Medulla oblongata (tissue), 1 donor: ENCODE measurements around the gene CNTNAP2.
A peak's percentile ranks its signal among the peaks of the same experiment; 100 is the strongest.

Experiments used
- DNase-seq: peaks from one replicate; pipeline ENCODE4 v3.0.0-alpha.2; 2015; ENCODE audit errors: extremely low spot score

The CNTNAP2 gene

DNA sequence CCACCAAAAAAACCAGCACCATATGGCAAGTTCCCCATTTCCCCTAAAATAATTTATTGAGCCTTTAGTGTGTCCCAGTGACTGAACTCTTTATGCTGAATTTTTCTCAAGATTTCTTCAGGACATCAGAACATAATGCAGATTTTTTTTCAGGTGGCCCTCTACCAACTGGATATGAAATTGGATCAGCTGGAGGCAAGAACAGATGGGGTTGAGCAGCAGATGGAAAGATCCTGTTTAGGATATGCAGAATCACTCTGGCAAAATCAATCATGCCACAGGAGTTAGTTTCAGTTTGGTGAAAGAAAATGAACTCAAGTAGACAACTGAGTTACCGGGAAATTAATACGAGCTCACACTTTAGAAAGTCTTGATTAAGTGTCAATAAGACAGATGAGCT lies 1712.4 kb downstream of the CNTNAP2 start:
- no peak for DNase-seq

DNA sequence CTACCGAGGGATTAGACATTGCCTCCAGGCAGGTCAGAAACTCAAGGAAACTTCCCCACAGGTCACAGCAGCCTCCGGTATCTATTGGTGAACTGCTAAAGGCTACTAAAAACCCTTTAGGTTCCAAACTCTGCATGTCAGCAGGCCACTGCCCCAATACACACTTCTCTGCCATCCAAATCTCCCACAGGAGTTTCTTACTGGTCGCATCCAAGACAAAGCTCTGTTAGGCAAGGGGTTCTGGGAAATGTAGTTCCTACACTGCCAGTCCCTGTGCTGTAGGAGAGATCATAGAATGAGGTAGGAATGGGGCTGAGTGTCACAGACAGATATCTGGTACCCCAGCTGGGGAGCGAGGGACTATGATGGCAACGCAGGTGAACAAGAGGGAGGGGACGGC lies 1717.0 kb downstream of the CNTNAP2 start:
- DNase-seq: peak; percentile 15

DNA sequence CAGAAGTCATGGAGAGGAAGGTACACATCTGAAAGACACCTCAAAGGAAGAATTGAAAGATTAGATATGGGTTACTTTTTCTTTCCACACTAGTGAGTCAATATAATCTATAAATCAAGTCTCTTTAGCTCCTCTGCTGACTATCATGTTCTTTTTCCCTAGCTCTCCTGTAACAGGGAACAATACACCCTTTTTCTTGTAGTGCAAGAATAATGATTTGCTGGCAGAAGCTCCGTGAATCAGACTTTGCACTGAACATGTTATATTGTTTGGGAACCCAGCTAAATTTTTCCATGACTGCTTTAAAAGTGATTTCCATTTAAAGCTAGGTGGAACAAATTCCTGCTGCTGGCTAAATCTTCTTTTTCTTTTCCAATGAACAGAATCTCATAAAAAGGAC lies 1717.4 kb downstream of the CNTNAP2 start:
- DNase-seq: peak; percentile 53

DNA sequence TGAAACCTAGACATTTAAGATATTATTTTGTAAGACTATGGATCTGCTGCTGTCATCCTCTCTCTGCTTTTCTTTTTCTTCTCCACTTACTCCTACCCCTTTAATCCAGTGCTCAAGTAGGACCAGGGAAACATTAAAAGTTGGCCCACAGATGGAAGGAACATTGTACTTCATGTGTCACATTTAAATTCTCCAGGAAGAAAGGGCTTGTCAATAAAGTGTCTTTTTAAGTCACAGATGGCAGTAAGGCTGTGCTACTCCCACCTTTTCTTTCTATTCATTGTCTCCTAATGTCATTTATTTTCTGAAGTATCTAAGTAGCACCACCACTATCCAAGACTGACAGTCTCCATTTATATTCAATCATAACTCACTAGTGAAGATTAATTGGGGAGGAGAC lies 1736.2 kb downstream of the CNTNAP2 start:
- no peak for DNase-seq

DNA sequence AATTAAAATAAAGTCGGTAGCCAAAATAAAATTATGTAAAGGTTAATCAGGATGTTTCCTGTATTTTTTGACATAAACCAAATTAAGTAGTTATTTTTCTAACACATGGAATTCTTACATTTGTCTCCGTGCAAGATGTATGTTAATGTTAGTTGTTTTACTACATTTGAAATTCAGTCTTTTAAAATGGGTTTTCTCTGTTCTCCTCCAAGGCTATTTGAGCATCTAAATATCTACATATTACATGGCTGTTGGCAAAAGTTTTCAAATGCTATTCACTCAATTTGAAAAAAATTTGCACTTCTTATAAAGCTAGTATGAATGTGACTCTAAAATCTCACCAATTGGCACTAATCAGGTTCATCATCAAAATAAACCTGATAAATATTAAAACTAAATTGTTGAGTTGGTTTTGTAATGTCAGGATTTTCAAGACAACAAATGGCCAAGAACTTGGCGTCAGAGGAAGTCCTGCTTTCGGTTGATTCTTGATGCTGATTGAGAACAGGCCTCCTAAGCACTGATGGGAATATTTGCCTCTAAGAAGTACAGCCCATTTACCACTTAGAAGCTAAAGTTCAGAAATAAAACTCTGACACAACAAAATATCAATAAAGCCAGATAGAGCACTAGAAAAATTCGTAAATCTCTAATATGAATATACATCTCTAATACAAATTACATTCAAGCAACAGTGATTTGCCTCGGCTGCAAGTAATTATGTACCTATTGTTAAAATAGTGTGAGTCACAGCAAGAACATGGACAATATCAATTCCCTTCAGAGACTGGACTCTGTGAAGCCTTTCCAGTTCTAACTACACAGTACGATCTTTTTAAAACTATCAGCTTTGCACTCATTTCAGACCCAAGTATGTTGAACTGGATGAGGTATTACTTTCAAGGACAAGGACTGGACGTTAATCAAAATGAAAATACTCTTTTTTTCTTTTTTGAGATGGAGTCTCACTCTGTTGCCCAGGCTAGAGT lies 1740.8 kb downstream of the CNTNAP2 start:
- DNase-seq: no peak

DNA sequence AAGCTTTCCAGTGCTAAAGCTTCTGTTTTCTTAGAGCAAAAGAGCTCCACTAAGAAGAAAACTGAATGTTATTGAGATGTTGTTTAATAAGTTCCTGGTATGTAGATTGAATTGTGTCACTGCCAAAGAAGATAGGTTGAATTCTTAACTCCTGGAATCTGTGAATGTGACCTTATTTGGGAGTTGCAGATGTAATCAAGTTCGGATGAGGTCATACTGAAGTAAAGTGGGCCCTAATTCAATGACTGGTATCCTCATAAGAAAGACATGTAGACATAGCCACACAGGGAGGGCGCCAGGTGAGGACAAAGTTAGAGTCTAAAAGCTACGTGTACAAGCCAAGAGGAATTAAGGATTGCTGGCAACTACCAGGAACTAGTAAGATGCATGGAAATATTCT lies 1741.8 kb downstream of the CNTNAP2 start:
- no peak for DNase-seq

DNA sequence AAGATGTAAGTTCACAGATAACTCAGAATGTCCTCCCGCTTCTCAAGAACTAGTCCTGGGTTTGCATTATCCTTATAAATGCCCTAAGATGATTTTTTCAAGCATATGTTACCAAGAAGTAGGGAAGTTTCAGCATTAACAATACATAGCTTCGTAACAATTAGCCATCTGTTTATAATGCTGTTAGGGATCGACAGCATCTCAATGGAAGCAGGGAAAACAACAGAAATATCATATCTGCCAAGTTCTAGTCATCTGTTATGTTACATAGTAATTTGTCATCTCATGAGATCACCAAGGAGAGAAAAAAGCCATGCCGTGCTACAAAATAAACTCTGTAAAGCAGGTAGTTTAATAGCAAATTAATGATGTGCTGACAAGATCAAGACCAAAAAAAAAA lies 1742.4 kb downstream of the CNTNAP2 start:
- no peak for DNase-seq

DNA sequence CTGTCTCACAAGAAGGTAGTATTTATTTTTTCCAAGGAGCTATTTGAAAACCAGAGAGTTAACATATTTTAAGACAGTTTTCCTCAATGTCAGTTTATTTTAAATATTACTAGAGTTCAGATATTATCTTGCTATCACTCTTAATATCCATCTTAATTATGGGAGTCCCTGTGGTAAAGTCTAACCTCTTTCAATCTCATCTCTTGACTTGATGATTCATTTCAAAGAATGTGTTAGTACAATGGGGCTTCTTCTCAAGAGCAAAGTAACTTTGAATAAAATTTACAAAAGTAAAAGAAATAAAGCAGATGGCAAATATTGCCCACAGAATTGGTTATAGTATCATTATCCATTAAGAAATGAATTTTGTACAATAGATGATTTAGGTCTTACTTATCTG lies 1742.9 kb downstream of the CNTNAP2 start:
- no peak for DNase-seq

DNA sequence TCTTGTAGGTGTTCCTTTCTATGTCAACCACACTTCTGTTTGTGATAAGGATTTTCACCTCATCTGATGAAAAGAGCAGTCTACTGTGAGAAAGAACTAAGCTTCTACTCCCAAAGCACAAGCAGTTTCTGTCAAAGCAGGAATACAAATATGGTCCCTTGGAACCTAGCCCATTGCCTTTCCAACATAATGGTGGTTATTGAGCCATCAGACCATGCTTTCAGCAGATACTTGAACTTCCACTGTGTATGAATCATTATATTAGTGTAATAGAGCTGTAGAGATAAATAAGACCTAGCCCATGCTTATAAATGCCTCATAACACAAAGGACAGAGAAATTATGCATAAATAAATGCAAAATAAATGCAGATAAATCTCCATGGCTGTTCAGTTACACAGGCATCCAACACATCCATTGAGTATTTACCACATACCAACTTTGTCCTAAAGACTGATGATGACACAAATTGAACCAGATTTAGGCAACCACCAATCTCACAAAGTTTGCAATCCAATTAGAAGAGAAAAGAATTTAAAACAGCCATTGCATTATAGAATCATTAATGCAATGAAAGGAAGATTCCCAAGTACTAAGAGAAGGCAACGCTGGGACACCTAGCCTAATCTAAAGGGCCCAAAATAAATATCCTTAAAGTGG lies 1744.6 kb downstream of the CNTNAP2 start:
- DNase-seq: peak; percentile 54

DNA sequence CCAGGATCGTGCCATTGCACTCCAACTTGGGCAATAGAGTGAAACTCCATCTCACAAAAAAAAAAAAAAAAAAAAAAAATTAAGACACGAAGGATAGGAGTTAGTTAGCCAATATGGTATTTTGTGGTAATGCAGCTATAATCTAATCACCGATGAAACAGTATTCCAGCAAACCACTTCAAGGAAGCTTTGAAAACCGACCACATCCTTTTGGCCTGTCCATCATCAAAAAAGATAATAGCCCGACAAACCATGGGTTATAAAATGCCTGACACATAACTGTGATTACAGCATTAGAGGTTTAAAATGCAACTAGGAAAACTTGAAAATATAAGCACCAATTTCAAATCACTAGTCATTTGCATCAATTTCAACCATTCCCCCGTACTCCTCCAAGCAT lies 1745.3 kb downstream of the CNTNAP2 start:
- DNase-seq: no peak

DNA sequence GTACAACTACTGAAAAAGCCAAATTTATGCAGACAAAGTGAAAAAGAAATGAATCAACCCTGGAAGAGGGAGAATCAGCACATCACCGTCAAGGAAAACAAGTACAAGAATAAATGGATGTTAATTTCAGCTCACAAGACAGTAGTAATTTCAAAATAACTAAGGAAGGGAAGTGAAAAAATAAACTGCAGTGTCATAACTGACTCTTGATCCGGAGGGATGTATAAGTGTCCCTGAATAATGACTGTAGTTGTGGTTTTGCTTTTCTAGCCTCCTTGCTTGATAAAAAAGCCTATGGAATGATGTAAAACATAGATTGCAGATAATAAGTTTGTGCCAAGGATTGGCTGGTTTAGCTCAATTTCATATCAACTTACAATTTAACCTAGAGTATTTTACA lies 1752.9 kb downstream of the CNTNAP2 start:
- DNase-seq: no peak

DNA sequence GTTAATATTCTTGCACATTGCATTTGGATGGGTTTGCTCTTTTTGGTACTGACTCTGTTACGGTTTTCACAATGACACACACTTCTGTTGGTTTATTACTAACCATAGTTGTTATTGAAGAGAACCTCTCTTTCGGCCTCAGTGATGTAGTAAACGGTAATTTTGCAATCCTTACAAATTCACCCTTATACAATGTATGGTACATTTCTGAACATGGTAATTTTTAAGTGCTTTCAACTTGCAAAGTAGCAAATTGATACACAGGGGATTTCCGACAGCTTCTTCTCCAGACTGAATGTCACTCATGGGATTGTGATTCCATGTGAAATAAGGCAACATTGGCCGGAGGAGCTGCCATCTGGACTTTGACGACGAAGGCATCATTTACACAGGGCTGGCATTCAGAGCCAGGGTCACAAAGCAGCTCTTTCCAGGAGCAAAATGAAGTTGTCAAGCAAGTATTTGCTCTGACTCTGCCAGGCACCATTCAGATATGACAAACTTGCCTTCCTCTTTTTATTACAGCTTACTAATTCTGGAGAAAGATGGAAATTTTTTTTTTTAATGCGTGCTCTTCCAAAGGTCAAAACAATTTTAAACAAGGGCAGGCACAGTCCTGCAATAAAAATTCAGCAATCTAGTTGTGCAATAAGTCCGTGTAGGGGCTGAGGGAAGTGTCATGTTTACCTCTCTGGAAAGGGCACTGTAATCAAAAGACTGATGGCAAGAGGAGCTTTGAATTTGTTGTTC lies 1762.5 kb downstream of the CNTNAP2 start:
- DNase-seq: peak; percentile 74

DNA sequence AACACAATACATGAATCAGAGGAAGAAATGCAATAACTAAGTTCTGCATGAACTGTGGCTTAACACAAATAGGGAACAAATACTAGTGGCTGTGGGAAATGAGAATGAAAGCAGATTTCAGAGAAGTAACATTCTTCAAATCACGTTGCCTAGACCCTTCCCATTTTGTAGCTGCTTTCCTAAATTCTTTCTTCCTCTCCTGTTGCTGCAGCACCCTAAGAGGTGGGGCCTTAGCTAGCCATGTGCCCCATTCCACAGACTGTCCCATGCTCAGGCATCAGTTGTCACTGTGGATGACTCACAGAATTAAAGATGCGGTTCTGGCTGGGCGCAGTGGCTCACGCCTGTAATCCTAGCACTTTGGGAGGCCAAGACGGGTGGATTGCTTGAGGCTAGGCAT lies 1769.3 kb downstream of the CNTNAP2 start:
- DNase-seq: no peak

DNA sequence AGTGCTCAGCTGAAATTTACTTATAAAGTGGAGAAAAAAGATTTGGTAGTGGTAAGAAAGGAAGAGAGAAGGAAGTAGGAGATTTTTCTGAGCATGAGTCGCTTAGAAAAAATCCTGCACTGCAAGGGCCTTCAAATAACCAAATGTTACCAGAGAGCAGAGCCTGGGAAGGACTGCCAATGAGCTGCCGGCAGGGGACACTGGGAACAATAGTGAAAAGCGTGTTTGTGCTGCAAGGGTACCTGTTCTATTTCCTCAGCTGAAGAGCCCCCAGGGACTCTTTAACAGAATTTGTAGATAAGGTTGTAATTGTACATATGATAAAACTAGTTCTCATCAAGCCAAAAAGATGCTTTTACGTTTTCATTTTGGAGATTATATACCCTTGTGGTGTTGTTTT lies 1777.7 kb downstream of the CNTNAP2 start:
- peak; percentile 72 for DNase-seq

DNA sequence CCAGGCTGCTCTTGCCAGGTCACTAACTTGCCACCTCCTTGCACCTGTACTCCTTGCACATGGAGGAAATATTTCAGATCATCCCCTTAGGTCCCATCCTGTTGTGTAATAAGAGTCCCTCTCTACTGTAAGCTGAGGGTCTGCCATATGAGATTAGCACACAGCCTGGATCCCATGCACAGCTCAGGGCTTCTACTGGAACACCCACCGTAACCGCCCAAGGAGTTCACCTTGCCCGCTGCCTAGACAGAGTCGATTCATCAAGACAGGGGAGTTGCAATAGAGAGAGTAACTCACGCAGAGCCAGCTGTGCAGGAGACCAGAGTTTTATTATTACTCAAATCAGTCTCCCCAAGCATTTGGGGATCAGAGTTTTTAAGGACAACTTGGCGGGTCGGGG lies 1779.5 kb downstream of the CNTNAP2 start:
- no peak for DNase-seq

DNA sequence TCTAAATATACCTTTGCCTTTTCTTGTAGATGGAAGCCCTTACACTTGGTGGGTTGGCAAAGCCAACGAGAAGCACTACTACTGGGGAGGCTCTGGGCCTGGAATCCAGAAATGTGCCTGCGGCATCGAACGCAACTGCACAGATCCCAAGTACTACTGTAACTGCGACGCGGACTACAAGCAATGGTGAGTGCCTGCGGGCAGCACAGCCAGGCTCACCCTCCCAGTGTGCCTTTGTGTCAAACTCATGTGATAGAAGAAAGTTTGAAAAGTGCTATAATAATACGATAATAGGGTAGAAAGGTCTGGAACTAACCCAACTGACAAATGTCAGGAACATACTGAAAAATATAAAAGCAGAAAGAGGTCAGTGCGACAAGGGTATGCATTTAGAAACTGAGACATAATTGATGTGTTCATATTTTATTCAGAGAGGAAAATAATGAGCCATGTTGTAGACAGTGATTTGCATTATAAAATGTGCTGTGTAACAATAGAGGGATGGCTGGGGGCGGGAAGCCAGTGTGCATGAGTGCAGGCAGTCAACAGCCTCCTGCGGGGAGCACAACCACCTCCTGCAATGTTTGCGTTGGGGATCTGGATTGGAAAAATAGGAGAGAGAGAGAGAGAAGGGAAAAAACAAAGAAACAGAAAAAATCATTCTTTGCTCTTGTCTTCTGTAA lies 1787.1 kb downstream of the CNTNAP2 start:
- no peak for DNase-seq

DNA sequence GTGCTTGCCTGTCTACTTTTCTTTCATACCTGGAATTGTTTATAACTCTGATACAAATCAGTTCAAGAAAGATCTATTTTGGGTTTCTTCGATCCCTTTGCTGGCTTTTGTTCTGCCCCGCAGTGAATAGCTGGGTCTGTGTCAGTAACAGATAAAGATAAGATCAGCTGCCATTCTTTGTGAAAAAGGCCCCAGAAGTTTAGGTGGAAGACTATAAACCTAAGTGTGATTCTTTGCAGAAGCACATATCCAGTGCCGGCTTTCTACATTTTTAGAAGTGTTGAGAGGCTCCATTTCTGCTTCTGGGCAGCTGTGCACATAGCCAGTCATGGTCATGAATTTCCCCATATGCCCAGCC lies 1787.6 kb downstream of the CNTNAP2 start:
- no peak for DNase-seq

DNA sequence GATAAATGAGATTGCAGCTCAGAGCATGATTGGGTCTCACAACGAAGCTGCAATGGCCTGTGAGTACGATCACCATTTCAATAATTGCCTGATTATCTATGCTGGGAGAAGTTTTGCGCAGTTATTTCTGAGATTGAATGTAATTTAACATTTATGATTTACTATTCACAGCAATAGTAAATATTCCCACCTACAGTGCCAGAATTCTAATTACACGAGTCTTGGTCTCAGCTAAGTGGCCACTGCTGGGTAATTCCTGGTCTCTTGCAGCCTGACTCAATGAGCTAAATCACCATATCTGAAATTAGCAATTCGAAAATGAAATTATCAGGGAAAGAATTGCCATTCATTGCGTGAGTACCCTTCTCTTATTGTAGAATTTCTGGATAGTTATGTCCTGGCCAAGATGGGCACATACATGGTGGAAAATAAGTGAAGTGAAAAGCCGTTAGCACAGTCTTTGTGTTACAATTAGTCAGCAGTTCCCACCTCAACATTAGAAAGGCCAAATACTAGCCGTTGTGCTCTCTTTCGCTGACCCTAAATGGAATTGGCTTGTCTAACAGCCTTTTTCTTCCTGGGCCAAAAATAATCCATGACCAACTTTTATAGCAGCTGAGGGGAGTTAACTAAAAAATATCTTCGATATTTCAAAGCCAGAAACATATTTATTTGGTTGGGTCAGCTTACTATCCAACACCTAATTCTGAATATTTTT lies 1793.0 kb downstream of the CNTNAP2 start:
- DNase-seq: no peak

DNA sequence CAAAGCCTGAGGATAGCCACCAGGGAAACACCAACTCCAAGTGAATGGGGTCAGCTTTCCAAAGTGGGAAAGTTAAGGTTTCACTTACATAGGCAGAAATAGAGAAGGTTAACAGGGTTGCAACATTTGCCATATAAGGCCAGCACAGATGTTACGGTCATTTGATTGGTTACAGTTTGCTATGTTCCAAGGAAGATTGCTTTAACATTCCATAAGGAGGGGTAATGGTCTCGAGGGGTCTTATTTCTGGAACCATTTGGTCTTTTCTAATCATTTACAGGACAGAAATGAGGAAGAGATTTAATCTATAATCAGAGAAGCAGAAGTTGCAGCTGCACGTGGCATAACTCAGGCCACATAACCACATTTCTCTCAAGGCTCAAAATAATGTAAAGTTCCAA lies 1794.6 kb downstream of the CNTNAP2 start:
- DNase-seq: no peak

DNA sequence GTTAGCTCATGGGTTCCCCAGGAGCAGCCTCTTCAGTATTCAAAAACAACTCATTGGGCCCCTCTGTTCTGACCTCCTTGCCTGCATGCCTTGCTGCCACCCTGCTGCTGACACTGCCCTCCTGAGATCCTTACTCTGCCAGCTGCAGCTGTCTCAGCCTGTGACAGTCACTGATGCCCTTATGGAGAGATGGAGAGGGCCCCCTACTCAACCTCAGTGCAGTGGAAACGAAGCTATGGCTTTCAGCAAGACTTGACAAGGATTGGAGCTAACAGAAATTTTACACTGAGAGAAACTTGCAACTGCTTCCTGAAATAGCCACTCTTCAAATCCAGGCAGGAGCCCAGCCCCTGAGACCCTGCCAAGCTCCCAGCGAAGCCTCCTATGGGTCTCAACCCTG lies 1795.7 kb downstream of the CNTNAP2 start:
- DNase-seq: no peak

DNA sequence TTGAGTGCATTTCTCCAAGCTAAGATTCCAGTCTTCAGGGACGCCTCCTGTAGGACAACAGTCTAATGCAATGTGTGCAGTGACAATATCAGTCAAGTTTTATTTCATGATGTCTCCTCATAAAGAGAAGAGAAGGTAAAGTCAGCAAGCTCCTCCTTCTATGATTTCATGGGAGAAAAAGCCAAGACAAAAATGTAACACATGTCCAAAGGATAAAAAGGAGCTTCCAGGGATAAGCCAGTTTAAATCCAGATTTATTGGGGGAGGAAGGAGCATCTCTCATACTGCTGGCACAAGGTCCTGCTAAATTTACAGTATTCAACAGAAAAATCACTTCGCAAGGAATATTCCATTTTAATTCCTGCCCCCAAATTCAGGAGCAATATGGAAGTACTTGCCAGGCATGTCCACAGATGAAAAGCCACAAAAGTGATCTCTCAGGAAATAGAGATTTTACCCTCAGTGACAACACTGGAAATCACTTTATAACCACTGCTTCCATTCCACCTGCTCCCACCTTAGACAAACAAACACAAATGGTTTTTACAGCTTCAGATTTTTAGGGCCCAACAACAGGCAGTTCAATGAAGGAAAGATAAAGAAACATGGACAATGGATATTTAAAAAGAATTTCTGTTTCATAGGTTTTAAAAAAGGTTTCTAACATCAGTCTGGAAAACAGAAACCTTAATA lies 1796.5 kb downstream of the CNTNAP2 start:
- no peak for DNase-seq
